Occipital lobe (tissue), 3 donors: Measurements from ENCODE around the gene PKMYT1. TPM values are rescaled to one million over a fixed set of nuclear protein-coding genes. Genes with fewer than 3 reads are reported as not detected.
"Not testable (repeated sequence)": the region's sequence is repeated elsewhere in the genome, so short reads cannot be mapped to it uniquely, and the experiment has no call there.

ENCODE experiments used
- DNase-seq: peaks from one replicate; lab custom pipeline; 2025; lab: John Stamatoyannopoulos, UW
- small RNA-seq: library from RNA; depleted of rRNA; stranded (forward); fragments of <200 nt; gene quantifications from one replicate; pipeline ENCODE3, GENCODE V24; 2014
- total RNA-seq: library from RNA; depleted of rRNA; stranded (reverse); fragments of >200 nt; gene quantifications from one replicate; pipeline ENCODE4 v1.2.3, GENCODE V29; 2014

Gene PKMYT1
- total RNA-seq, 1 donor from 2014 or later = 3.0 TPM

DNA sequence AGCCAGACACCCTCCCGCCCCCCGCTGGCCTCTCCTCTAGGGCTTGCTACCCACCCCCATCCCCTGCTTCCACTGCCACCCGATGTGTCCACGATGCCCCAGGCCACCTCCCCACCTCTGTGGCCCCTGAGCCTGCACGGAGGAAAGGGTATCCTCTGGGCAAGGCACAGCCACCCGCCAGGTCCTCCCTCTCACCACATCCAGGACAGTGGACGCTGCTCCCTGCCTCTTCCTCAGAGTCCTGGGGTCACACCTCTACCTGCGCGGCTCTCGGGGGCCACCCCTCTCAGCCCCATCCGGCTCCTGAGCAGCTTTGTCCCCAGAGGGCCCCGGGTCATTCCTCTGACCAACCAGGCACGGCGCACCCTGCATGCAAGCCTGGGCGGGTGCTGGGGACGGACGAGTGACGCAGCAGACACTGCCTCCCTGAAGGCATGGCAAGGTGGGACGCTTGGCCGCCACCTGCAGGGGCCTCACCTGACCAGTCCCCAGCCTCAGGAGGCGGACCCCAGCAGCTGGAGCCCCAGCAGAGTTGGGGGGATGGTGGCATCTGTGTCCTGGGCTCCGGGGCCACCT, 43.7 kb downstream of the PKMYT1 start:
- DNase-seq = no peak

DNA sequence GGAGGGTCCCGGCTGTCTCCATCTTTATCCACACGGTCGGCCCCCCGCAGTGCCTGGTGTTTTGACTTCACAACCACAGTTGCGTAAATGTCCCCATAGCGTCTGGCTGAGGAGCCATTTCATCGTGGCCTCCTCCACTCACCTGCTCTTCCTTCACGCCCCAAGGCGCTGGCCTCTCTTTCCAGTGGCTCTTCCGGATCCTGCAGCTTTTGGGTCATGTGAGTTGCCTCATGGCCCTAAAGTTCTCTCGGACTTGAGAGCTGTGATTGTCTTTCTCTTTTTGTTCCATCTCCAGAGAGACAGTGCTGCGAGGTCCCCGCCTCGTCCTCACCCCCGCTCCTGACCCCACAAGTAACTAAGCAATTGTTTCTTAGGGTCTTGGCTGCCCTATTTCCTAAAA, 45.8 kb downstream of the PKMYT1 start:
- no peak for DNase-seq

DNA sequence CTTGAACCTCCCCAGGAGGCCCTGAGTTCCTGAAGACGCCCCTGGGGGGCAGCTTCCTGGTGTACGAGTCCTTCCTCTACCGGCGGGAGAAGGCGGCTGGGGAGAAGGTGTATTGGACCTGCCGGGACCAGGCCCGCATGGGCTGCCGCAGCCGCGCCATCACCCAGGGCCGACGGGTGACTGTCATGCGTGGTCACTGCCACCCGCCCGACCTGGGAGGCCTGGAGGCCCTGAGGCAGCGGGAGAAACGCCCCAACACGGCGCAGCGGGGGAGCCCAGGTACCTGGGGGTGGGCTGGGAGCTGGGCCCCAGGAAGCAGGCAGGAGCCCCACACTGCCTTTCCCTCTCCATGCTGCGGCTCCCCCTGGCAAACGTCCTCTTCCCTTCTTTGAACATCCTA, 46.5 kb downstream of the PKMYT1 start:
- DNase-seq = no peak

DNA sequence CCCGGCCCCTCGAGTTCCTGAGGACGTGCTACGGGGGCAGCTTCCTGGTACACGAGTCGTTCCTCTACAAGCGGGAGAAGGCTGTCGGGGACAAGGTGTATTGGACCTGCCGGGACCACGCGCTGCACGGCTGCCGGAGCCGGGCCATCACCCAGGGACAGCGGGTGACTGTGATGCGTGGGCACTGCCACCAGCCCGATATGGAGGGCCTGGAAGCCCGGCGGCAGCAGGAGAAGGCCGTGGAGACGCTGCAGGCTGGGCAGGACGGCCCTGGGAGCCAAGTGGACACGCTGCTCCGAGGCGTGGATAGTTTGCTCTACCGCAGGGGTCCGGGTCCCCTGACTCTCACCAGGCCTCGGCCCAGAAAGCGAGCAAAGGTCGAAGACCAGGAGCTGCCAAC, 47.1 kb downstream of the PKMYT1 start:
- DNase-seq = no peak

- not testable (repeated sequence) for DNase-seq
Measured at GRCh38 chr16:2931231-2931914, 48.9 kb downstream of the PKMYT1 start.

- no peak for DNase-seq
Measured at GRCh38 chr16:2930236-2930635, 50.0 kb downstream of the PKMYT1 start.

DNA sequence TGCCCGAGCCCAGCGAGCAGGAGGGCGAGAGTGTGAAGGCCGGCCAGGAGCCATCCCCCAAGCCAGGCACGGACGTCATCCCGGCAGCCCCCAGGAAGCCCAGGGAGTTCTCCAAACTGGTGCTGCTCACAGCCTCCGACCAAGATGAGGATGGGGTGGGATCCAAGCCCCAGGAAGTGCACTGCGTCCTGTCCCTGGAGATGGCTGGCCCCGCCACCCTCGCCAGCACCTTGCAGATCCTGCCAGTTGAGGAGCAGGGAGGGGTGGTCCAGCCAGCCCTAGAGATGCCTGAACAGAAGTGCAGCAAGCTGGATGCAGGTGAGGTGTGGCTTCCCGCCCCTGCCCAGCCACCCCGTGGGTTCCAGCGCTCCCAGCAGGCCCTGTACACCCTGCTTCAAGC, 50.6 kb downstream of the PKMYT1 start:
- no peak for DNase-seq

GRCh38 chr16:2928796-2929195, 51.5 kb downstream of the PKMYT1 start:
- DNase-seq = no peak

DNA sequence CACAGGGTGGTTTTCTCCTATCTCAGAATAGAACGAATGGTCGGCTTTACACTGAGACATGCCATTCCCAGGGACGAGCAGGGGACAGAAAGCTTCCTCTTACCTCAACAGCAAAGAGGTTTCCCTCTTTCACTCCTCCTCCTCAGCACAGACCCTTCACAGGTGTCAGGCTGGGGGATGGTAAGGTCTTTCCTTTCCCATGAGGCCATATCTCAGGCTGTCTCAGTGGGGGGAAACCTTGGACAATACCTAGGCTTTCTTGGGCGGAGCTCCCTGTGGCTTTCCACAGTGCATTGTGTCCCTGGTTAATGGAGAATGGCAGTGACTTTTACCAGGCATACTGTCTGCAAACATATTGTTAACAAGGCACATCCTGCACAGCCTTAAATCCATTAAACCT, 52.1 kb downstream of the PKMYT1 start:
- not testable (repeated sequence) for DNase-seq

DNA sequence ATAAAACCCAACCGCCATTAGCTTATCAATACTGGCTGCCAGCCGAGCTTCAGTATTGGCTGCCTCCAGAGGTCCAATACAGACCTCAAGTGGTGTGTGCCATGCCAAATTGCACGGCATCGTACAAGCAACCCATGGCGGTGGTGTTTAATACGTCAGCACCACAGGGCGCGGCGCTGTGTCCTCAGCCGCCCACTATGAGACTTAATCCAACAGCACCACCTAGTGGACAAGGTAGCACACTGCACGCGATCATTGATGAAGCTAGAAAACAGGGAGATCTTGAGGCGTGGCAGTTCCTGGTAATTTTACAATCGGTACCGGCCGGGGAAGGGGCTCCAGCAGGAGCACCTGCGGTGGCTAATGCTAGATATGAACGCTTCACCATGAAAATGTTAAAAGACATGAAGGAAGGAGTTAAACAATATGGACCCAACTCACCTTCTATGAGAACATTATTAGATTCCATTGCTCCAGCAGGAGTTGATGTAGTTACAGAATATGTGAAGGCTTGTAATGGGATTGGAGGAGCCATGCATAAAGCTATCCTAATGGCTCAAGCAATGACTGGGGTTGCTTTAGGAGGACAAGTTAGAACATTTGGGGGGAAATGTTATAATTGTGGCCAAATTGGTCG, 53.1 kb downstream of the PKMYT1 start:
- peak; percentile 67 for DNase-seq

- DNase-seq = no peak
Measured at GRCh38 chr16:2926650-2926999, 53.6 kb downstream of the PKMYT1 start.

DNA sequence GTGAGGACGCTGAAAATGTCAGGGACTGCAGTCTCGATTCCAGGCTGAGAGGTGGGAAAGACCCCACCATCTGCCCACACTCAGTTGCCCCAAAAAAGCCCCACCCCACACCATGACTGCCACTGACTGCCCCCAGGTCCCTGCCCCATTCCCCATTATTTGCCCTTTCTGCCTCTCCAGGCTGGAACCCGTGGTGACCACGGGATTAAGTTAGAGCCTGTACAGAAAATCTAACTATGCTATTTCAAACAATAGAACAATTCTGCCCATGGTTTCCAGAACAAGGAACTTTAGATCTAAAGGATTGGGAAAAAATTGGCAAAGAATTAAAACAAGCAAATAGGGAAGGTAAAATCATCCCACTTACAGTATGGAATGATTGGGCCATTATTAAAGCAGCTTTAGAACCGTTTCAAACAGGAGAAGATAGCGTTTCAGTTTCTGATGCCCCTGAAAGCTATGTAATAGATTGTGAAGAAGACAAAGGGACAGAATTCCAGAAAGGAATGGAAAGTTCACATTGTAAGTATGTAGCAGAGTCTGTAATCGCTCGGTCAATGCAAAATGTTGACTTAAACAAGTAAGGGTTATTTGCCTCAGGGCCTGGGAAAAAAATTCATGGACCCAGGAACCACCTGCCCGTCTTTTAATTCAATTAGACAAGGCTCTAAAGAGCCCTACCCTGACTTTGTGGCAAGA, 54.1 kb downstream of the PKMYT1 start:
- no peak for DNase-seq

- DNase-seq = no peak
Measured at GRCh38 chr16:2924901-2925755, 55.1 kb downstream of the PKMYT1 start.

DNA sequence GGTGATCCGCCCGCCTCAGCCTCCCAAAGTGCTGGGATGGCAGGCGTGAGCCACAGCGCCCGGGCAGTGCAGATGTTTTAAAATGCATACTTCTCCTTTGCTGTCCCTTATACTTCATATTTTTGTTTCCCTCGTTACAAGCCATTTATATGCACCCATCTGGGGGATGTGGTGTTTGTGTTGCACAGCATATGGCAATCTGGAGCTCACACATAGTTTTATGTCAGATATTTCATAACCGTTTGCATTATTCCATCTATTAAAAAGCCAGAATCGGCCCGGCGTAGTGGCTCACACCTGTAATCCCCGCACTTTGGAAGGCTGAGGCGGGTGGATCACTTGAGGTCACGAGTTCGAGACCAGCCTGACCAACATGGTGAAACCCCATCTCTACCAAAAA, 56.8 kb downstream of the PKMYT1 start:
- DNase-seq = no peak

Small RNA genes within 50 kb of the gene (small RNA-seq; reads per million reads assigned to genes)
- not detected for gene LINC00514

Other genes starting within 250 kb of the PKMYT1 start
- gene SRRM2, start 227.8 kb downstream of the PKMYT1 start, total RNA-seq = 41.0 TPM
- 84.1 TPM for gene ELOB, start 203.2 kb downstream of the PKMYT1 start, total RNA-seq
- gene PRSS33, start 192.9 kb downstream of the PKMYT1 start, total RNA-seq = not detected
- not detected for gene PRSS41, start 182.0 kb downstream of the PKMYT1 start, total RNA-seq
- gene PRSS21, start 163.2 kb downstream of the PKMYT1 start, total RNA-seq = not detected
- 0.47 TPM for gene ZG16B, start 150.1 kb downstream of the PKMYT1 start, total RNA-seq
- gene PRSS22, start 122.3 kb downstream of the PKMYT1 start, total RNA-seq = not detected
- gene FLYWCH2, start 97.2 kb downstream of the PKMYT1 start, total RNA-seq = 43.8 TPM
- 20.7 TPM for gene FLYWCH1, start 68.5 kb downstream of the PKMYT1 start, total RNA-seq
- gene KREMEN2, start 16.2 kb downstream of the PKMYT1 start, total RNA-seq = not detected
- 19.7 TPM for gene PAQR4, start 11.1 kb downstream of the PKMYT1 start, total RNA-seq
- not detected for gene CLDN9, start 32.5 kb upstream of the PKMYT1 start, total RNA-seq
- not detected for gene CLDN6, start 37.7 kb upstream of the PKMYT1 start, total RNA-seq
- 2.0 TPM for gene TNFRSF12A, start 39.9 kb upstream of the PKMYT1 start, total RNA-seq
- gene HCFC1R1, start 43.5 kb upstream of the PKMYT1 start, total RNA-seq = 15.1 TPM
- 5.8 TPM for gene THOC6, start 43.6 kb upstream of the PKMYT1 start, total RNA-seq
- not detected for gene BICDL2, start 56.5 kb upstream of the PKMYT1 start, total RNA-seq
- 0.62 TPM for gene MMP25, start 66.1 kb upstream of the PKMYT1 start, total RNA-seq
- 1.1 TPM for gene IL32, start 85.2 kb upstream of the PKMYT1 start, total RNA-seq
- gene ZSCAN10, start 118.8 kb upstream of the PKMYT1 start, total RNA-seq = not detected
- gene ZNF205, start 132.1 kb upstream of the PKMYT1 start, total RNA-seq = 18.9 TPM
- 8.3 TPM for gene ZNF213, start 154.6 kb upstream of the PKMYT1 start, total RNA-seq
- 0.78 TPM for gene OR1F1, start 207.8 kb upstream of the PKMYT1 start, total RNA-seq